WTC11 (cell line): ENCODE measurements around the gene BCAP29. TPM values are rescaled to one million over a fixed set of nuclear protein-coding genes. Genes with fewer than 3 reads are reported as not detected.
A peak's percentile ranks its signal among the peaks of the same experiment; 100 is the strongest.

Experiments used
- ATAC-seq: fragments of 200-7000 bp; cut with Tn5 transposase; 2 replicates; pipeline ENCODE4 v1.10.0; 2021; ENCODE audit warnings: mild to moderate bottlenecking, moderate library complexity
- CTCF ChIA-PET: fragments of 300-600 bp; sonication (Branson Sonifier 250); formaldehyde crosslinking; loops from one replicate; lab custom pipeline; 2021; ENCODE audit warnings: antibody characterized with exemption; lab: Charles Lee
- POLR2A ChIA-PET: fragments of 350-600 bp; sonication (Branson Sonifier 250); formaldehyde crosslinking; loops from one replicate; lab custom pipeline; 2021; ENCODE audit warnings: antibody characterized with exemption; lab: Charles Lee
- DNase-seq: peaks from one replicate; pipeline ENCODE4 v3.0.0; 2021; ENCODE audit warnings: low spot score
- H3K27ac Mint-ChIP-seq: 2 replicates; pipeline ENCODE4 v1.8.0; 2021; ENCODE audit warnings: mixed read lengths
- H3K27me3 Mint-ChIP-seq: 2 replicates; pipeline ENCODE4 v1.8.0; 2021; ENCODE audit warnings: low read depth, mild to moderate bottlenecking, moderate library complexity, mixed read lengths
- H3K36me3 Mint-ChIP-seq: 2 replicates; pipeline ENCODE4 v1.8.0; 2021; ENCODE audit warnings: mixed read lengths
- H3K4me1 Mint-ChIP-seq: 2 replicates; pipeline ENCODE4 v1.8.0; 2022; ENCODE audit warnings: mixed read lengths
- H3K4me3 Mint-ChIP-seq: 2 replicates; pipeline ENCODE4 v1.8.0; 2021; ENCODE audit warnings: mild to moderate bottlenecking, moderate library complexity, mixed read lengths
- H3K9me3 Mint-ChIP-seq: 2 replicates; pipeline ENCODE4 v1.8.0; 2021; ENCODE audit warnings: mixed read lengths
- ATF2 ChIP-seq: sonication (generic); formaldehyde crosslinking; IDR thresholded peaks from 2 replicates; pipeline ENCODE4 v1.8.1; 2022; ENCODE audit warnings: low read depth, missing genetic modification reagents, borderline replicate concordance
- CBFB ChIP-seq: sonication (generic); formaldehyde crosslinking; IDR thresholded peaks from 2 replicates; pipeline ENCODE4 v1.8.1; 2022; ENCODE audit warnings: mild to moderate bottlenecking, low read depth, missing genetic modification reagents
- E2F4 ChIP-seq: sonication (generic); formaldehyde crosslinking; IDR thresholded peaks from 2 replicates; pipeline ENCODE4 v1.8.1; 2022; ENCODE audit warnings: low read depth, mild to moderate bottlenecking, moderate library complexity, missing genetic modification reagents, borderline replicate concordance
- ERG ChIP-seq: fragments of 250-450 bp; sonication (Bioruptor Pico); IDR thresholded peaks from 2 replicates; pipeline ENCODE4 v1.8.0; 2021; ENCODE audit warnings: mild to moderate bottlenecking
- FOXP1 ChIP-seq: sonication (generic); formaldehyde crosslinking; IDR thresholded peaks from 2 replicates; pipeline ENCODE4 v1.8.0; 2022; ENCODE audit warnings: missing genetic modification reagents, mild to moderate bottlenecking, moderate library complexity, borderline replicate concordance
- GRHL2 ChIP-seq: fragments of 250-450 bp; sonication (Bioruptor Pico); IDR thresholded peaks from 2 replicates; pipeline ENCODE4 v1.8.0; 2022; ENCODE audit warnings: mild to moderate bottlenecking, moderate library complexity; ENCODE audit not compliant: insufficient replicate concordance, severe bottlenecking
- KAT7 ChIP-seq: sonication (generic); formaldehyde crosslinking; IDR thresholded peaks from 2 replicates; pipeline ENCODE4 v1.8.1; 2023; ENCODE audit warnings: missing genetic modification reagents, mild to moderate bottlenecking, borderline replicate concordance
- MLX ChIP-seq: sonication (generic); formaldehyde crosslinking; IDR thresholded peaks from 2 replicates; pipeline ENCODE4 v1.8.1; 2023; ENCODE audit warnings: mild to moderate bottlenecking, missing genetic modification reagents, moderate library complexity
- MYBL2 ChIP-seq: sonication (generic); formaldehyde crosslinking; IDR thresholded peaks from 2 replicates; pipeline ENCODE4 v1.8.1; 2023; ENCODE audit warnings: mild to moderate bottlenecking, moderate library complexity, missing genetic modification reagents
- NFE2L1 ChIP-seq: sonication (generic); formaldehyde crosslinking; IDR thresholded peaks from 2 replicates; pipeline ENCODE4 v1.8.1; 2023; ENCODE audit warnings: missing genetic modification reagents
- NR3C1 ChIP-seq: sonication (generic); formaldehyde crosslinking; conservative IDR thresholded peaks from 2 replicates; pipeline ENCODE4 v1.8.1; 2023; ENCODE audit warnings: low read depth, mild to moderate bottlenecking, missing genetic modification reagents
- RORB ChIP-seq: fragments of 250-450 bp; sonication (Bioruptor Pico); IDR thresholded peaks from 2 replicates; pipeline ENCODE4 v1.9.0; 2021; ENCODE audit warnings: mild to moderate bottlenecking
- SP1 ChIP-seq: sonication (generic); formaldehyde crosslinking; conservative IDR thresholded peaks from 2 replicates; pipeline ENCODE4 v1.8.1; 2022; ENCODE audit warnings: missing genetic modification reagents
- TCF7 ChIP-seq: sonication (generic); formaldehyde crosslinking; IDR thresholded peaks from 2 replicates; pipeline ENCODE4 v1.8.0; 2022; ENCODE audit warnings: mild to moderate bottlenecking, low read depth, missing genetic modification reagents, moderate library complexity
- ZBTB21 ChIP-seq: sonication (generic); formaldehyde crosslinking; IDR thresholded peaks from 2 replicates; pipeline ENCODE4 v1.8.1; 2023; ENCODE audit warnings: mild to moderate bottlenecking, missing genetic modification reagents, borderline replicate concordance
- ZNF121 ChIP-seq: sonication (generic); formaldehyde crosslinking; IDR thresholded peaks from 2 replicates; pipeline ENCODE4 v1.8.0; 2023; ENCODE audit warnings: missing genetic modification reagents
- ZNF219 ChIP-seq: sonication (generic); formaldehyde crosslinking; IDR thresholded peaks from 2 replicates; pipeline ENCODE4 v1.8.0; 2023; ENCODE audit warnings: missing genetic modification reagents, mild to moderate bottlenecking, borderline replicate concordance
- ZNF532 ChIP-seq: fragments of 250-450 bp; sonication (Bioruptor Pico); IDR thresholded peaks from 2 replicates; pipeline ENCODE4 v1.9.0; 2021; ENCODE audit warnings: mild to moderate bottlenecking, borderline replicate concordance
- total RNA-seq: library from RNA; stranded (reverse); gene quantifications from 3 replicates; pipeline ENCODE4 v1.2.3, GENCODE V29; 2021

Gene BCAP29
- total RNA-seq, 1 experiment from 2014 or later, result 14.5 TPM

- CTCF ChIA-PET, result no interaction called here
- Mint-ChIP-seq H3K9me3 (peaks cover 11% of the 10 kb centered on the region), H3K4me3 (no peak overlapping the region), H3K27ac (peak overlapping the region; percentile 37; the same call in 1 of the 2 replicates)
- no peak for DNase-seq
- TF ChIP-seq ZNF121 (no peak), NFE2L1 (no peak), RORB (no peak), KAT7 (CRISPR knock-in tag) (no peak), NR3C1 (CRISPR knock-in tag) (no peak), MLX (CRISPR knock-in tag) (no peak), ZBTB21 (CRISPR knock-in tag) (no peak), TCF7 (no peak), ATF2 (CRISPR knock-in tag) (no peak), ZNF219 (CRISPR knock-in tag) (no peak), FOXP1 (CRISPR knock-in tag) (no peak), ZNF532 (CRISPR knock-in tag) (no peak), CBFB (no peak), E2F4 (no peak), MYBL2 (no peak), ERG (no peak), SP1 (CRISPR knock-in tag) (no peak), GRHL2 (CRISPR knock-in tag) (no peak)
- TF ChIP-seq, all 79 proteins: peak for 0
- H3K4me1 Mint-ChIP-seq, result peaks cover 12% of the 10 kb centered on the region
- H3K27me3 Mint-ChIP-seq, result no peaks in the 10 kb centered on the region
- POLR2A ChIA-PET, result no interaction called here
- H3K36me3 Mint-ChIP-seq, result peaks cover 14% of the 10 kb centered on the region
- peak; percentile 47; the same call in 1 of the 2 replicates for ATAC-seq
These were observed 42.0 kb upstream of the BCAP29 start for GRCh38 chr7:107538001-107538400.
